Left kidney (tissue), 2 donors: ENCODE results near the gene KCNG4. TPM values are rescaled to one million over a fixed set of nuclear protein-coding genes. Genes with fewer than 3 reads are reported as not detected.

ENCODE experiments used
- DNase-seq: peaks from one replicate; pipeline ENCODE4 v3.0.0-alpha.2; 2013
- polyA plus RNA-seq: library from polyadenylated mRNA; unstranded; fragments of 120-200 nt; gene quantifications from one replicate; pipeline ENCODE4 v1.2.1, GENCODE V29; 2013; ENCODE audit not compliant: insufficient read length

The KCNG4 gene
- polyA plus RNA-seq, 1 donor: 0.07 TPM

DNA sequence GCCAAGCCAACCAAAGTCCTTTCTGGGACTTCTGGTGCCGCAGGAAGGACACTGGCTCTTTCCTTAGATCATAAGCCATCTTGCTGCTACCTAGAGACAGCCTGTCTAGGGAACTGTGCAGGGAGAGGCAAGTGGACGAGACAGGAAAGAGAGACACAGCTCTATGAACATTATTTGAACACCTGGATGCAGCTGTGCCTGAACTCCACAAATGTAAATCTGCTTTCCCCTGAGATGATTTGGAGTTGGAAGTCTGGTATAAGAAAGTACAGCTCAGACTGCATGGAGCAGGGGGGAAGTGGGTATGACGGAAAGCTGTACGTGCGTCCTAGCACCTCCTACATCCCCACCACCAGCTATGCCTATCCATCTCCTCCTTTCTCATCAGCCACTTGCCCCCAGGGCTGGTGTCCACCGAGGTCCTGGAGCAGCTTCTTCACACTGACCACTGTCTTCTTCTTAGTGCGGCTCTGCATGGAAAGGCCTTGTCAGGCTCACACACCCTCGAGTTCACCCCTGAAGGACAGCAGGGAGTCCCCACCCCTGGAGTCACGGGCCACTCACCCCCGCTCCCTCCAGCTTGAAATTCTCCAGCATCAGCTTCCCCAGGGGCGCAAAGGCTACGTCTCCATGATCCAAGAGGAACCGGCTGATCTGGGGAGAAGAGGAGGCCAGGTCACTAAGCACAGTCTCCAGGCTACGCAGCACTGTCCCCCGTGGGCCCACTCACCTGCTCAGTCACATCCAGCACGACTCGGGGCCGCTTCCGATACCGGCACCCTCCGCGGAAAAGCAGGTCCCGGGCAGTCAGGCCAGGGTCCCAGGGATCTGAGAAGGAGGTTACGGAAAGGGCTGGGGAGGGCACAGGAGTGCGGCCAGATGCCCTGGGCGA is 56.9 kb downstream of the KCNG4 start:
- no peak for DNase-seq

DNA sequence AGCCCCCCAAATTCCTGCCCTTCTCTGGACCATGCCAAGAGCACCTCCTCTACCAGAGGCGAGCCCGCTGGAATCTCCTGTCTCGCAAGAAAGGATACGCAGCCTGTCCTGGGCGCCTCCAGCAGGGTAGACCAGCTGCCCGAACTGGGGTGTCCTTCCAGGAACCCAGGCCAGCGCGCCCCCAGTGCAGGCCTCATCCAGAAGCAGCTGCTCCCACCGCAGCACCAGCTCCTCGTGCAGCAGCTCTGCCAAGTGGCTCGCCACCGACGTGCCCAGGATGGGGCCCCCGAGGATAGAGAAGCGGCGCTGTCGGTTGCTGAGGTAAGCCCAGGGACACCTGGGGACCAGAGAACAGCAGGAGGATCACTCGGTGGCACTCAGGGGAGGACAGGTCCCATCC is 57.7 kb downstream of the KCNG4 start:
- no peak for DNase-seq

DNA sequence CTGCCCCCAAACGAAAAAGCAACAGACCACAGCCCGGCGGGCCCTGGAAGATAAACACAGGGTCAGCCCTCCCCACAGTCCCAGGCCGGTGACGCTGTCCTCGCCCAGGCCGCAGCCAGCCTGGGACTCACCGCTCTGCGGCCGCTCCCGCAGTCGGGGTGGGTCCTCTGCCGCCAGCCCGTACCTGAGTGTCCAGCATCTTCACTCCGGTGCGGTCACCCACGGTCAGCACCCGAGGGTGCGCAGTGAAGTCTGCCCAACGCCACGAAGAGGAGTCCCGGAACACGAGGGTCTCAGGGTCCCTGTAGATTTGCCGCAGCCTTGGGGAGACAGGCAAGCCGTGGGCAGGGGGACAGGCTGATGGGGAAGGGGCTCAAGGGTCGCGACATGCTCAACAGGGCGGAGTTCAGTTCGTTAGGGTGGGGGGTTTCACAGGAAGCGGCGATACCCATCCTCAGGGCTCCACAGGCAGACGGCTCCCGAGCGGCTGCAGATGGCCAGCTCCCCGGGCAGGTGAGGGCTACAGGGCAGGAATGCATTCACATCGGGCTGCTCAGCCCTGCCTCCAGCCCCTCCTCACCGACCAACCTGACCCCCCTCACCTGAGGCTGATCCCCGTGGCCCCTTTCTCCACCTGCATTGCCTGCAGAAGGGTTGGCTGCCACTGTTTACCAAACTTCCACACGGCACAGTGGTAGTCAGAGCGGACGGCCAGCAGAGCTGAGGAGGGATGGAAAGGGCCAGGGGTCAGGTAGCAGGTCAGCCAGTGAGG is 58.5 kb downstream of the KCNG4 start:
- no peak for DNase-seq

DNA sequence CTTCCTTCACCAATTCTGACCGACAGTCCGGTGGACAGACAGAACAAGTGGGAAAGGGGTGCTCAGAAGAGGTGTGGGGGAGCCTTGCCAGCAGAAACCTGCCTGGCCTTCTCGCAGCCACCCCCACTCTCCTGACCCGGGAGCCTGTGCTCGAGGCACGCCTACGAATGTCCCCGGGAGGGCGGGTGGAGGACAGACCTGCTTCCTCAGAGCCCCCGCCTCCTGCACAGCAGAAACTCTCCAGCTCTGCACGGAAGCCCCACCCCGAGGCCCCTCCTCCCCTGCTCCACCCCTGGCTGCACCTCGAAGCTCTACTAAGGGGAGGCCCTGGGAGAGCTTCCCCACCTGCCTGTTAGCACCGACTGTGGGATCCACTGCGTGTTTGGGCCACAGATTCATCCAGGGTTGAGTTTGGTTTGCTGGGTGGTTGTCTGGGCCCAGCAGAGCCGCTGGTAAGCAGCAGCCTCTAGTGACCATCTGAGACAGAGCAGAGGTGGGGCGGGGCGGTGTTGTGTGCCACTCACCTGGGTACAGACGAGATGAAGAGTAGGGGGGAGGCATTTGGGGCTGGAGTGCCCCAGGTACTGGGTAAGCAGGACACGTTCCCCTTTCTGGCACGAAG is 59.2 kb downstream of the KCNG4 start:
- DNase-seq: no peak

DNA sequence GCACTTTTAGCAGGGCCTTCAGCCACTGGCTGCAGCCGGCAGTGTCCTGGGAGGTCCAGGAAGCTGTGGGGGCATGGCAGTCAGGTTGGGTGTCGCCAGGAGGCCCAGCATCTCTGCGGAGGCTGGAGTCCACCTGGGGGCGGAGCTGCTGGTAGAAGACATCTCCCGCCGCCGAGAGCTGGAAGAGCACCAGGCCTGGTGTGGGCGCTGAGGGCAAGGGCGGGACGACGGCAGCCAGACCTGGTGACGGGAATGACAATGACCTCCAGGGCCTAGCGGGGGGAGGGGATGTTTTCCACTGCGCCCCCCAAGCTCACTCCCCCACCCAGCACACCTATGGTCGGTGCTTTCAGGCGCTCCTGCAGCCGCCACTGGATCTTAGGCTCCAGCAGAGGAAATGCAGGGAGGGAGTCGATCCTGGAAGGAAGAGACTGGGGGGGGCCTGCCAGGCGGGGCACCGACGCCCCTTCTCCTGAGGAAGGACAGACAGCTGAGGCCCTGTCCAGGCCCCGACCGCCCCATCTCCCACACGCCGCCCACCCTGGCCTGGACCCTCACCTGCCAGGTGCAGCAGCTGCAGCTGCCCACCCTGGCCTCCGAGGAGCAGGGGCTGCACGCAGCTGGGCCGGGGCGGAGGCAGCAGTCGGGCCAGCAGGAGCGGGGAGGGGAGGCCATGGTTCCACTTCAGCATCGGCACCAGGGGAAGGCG is 60.0 kb downstream of the KCNG4 start:
- DNase-seq: no peak

DNA sequence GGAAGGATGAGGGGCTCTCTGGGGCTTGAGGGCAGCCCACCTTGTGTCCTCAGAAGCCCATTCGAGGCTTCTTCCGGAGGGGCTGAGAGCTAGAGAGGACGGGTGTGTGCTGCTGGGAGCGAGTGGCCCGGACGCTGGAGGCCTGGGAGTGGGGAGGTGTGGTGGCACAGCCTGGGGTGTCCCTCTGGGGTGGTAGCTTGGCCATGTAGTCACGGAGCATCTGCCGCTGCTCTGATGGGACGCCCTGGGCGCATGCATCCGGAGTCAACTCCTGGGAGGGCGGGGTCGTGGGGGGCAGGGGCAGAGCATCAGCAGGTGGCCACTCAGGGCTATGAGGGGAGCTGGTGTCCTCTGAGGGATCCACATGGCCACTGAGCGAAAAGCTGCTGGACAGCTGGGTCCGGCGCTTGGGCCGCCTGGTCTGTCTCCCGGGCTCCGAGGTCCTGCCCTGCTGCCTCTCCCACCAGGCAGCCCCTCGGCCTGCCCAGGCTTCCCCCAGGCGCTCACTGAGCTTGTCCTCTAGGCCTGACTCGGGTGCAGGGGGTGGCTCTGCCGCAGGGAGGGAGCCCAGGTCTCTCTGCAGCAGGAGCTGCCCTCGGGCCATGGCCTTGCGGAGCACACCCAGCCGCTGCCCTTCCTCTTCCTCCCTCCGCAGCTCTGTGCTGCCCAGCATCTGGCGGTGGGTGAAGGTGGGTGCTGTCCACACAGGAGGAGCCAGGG is 60.8 kb downstream of the KCNG4 start:
- DNase-seq: no peak

DNA sequence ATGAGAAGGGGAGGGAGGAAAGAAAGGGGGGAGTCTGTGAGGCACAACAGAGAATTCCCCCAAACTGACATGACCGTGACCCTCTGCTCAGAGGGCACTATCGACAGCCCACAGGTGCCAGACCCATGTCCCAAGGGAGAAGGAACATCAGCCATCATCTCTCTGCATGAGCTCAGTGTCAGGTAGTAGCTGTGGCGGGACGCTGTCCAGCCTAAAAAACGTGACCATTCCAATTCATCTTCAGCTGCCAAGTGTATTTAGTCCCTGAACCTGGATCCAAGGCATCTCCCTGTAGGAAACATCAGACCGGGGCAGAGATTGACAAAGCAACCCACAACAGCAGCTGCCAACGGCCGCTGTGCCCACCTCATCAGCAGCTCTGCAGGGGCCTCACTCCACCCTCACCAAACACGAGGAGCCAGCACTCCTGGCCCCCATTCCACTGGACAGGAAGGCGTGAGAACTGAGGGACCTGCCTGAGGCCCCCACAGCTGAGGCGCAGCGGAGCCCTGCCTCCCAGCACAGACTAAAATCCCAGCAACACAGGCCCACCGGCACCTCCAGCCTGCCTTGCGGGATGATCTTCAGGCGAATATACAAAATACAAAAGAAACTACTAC is 61.6 kb downstream of the KCNG4 start:
- DNase-seq: no peak

DNA sequence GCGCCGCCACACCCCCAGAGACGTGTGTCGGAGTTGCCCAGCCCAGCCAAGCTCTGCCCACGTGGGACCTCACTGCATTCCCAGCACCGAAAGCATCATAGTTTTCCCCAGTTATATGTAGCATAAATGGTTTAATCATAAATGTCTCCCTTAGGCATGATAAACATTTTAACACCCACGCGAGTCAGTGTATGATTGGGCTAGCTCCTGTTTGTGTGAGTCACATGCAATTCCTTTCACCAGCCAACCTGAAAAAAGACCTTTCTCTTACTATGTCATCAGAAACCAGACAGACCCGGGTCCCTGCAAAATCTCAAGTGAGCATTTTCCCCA is 62.1 kb downstream of the KCNG4 start:
- DNase-seq: no peak

DNA sequence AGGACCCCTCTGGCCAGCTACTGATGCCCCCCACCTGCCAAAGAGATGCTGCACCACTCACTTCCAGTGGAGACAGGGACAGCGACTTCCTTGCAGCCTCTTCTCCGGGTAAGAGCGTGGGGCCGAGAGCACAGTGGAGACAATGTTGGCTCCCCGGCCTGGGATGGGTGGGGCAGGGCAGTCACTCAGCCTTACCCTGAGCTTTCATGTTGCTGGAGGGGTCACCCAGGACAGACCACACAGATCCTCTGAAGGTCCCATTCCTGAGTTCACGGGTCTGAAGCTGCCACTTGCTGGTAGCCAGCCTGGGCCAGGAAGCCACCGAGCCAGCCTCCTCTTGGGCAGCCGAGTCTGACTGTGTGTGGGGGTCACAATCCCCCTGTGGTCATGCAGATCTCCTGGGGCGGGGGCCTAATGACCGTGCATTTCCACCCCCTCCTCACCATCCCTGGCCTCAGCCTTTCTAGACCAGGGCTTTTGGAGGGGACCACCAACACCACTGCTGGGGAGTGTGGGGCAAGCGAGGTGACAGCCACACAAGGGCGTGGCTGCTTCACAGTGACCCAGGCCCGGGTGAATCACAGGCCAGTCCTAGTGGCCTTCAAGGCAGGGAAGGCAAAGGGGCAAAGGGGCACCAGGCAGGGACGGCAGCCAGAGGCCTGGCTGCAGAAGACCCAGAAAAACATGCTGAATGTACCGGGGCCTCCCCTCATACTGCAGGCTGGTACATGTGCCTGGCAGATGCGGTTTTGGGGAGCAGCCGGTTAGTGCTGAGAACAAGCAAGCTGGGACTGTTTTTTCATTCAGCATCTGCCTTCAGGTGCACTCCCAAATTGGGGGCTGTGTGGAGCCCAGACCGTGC is 63.4 kb downstream of the KCNG4 start:
- DNase-seq: no peak

DNA sequence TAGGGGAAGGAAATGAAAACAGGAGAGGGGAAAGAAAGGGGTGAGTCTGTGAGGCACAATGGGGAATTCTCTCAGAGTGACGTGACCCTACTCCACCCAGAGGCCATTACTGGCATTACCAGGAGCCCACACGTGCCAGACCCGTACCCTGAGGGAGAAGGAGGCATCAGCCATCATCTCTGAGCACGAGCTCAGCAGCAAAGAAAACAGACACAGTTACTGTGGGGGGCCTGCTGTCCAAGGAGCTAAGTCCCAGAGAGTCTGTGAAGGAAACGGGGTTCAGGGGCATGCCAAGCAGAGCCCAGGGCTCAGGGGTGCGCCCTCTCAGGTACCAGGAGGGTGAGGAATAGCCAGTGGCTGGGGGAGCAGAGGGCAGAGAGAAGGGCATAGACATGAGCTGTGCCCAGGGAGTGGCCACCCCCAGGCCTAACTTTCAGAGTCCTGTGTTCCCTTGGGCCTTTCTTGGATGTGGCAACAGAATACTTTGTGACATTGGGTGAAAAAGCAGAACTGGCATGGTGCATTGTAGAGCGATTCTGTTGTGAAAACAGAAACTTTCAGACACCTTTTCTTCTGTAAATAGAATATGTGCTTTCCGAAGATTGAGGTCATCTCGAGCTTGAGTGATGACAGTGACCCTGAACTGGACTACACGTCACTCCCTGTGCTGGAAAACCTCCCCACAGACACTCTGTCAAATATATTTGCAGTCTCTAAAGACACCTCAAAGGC is 64.3 kb downstream of the KCNG4 start:
- no peak for DNase-seq

DNA sequence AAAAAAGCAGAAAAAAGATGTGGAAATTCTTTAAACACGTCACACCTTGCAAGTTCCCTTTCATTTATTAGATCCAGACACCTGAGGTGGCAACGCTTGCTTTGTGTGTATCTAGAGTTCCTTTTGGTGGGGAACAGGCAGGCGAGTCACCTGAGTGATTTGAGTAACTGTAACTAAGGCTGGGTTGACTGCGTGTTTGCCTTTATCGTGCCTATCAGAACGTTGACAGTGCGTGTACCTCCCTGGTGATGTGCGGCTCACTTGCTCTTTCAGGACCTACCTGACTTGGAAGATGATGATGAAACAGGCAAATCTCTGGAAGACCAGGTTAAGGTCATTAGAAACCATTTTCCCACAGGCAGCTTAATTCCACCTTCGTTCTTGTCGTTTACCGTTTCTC is 65.4 kb downstream of the KCNG4 start:
- no peak for DNase-seq

DNA sequence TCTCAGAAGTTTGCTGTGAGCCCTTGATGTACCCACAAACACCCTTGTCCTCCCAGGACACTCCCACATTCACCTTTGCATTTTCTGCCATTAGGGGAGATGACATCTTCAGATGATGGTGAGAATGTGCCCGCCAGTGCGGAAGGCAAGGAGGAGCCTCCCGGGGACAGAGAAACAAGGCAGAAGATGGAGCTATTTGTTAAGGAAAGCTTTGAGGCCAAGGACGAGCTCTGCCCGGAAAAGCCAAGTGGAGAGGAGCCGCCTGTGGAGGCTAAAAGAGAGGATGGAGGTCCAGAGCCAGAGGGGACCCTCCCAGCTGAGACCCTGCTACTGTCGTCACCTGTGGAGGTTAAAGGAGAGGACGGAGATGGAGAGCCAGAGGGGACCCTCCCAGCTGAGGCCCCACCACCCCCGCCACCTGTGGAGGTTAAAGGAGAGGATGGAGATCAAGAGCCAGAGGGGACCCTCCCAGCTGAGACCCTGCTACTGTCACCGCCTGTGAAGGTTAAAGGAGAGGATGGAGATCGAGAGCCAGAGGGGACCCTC is 70.0 kb downstream of the KCNG4 start:
- no peak for DNase-seq

Other genes with a start within 250 kb of the KCNG4 start
- not detected for gene SLC38A8, start 197.2 kb downstream of the KCNG4 start, polyA plus RNA-seq
- gene MBTPS1, start 123.1 kb downstream of the KCNG4 start, polyA plus RNA-seq: 110 TPM
- gene HSDL1, start 94.8 kb downstream of the KCNG4 start, polyA plus RNA-seq: 60.2 TPM
- 7.1 TPM for gene DNAAF1, start 94.7 kb downstream of the KCNG4 start, polyA plus RNA-seq
- gene TAF1C, start 53.0 kb downstream of the KCNG4 start, polyA plus RNA-seq: 40.1 TPM
- gene ADAD2, start 48.9 kb downstream of the KCNG4 start, polyA plus RNA-seq: not detected
- 2.6 TPM for gene WFDC1, start 54.9 kb upstream of the KCNG4 start, polyA plus RNA-seq
- 1.4 TPM for gene ATP2C2, start 128.5 kb upstream of the KCNG4 start, polyA plus RNA-seq